Subcutaneous adipose tissue (tissue), 4 donors: ENCODE data around the gene MSN. TPM values are rescaled to one million over a fixed set of nuclear protein-coding genes. Genes with fewer than 3 reads are reported as not detected.

Experiments used
- CTCF ChIP-seq: fragments of 450-650 bp; IDR thresholded peaks from one replicate; pipeline ENCODE4 v1.5.1; 2016; ENCODE audit warnings: low read depth, mild to moderate bottlenecking, control low read depth, antibody characterized with exemption, moderate library complexity
- total RNA-seq, 4 donors: library from RNA; depleted of rRNA; stranded (reverse); fragments of >200 nt; gene quantifications; one replicate each; pipeline ENCODE4 v1.1.0, GENCODE V29; 2016

The MSN gene
- total RNA-seq, 4 donors from 2014 or later: 126 to 215 (median 203) TPM

GRCh38 chrX:65781845-65782244 is 114.4 kb downstream of the MSN start:
- TF ChIP-seq CTCF: no peak

- no peak for TF ChIP-seq CTCF
Observed at GRCh38 chrX:65783746-65784145, 116.3 kb downstream of the MSN start.

Other genes starting within 250 kb of the MSN start
- 10 to 100 TPM; 13.9 to 28.6 (median 18.5) TPM for gene LAS1L, start 132.9 kb upstream of the MSN start, total RNA-seq